Measurements from ENCODE around the gene KCNK13. TPM values are rescaled to one million over a fixed set of nuclear protein-coding genes. Genes with fewer than 3 reads are reported as not detected.

Gene KCNK13
- total and polyA plus RNA-seq, 2 of the 13 experiments (the other 11 are each of a cell fraction or from before 2014, with no cell fraction given): 0.08 to 0.29 TPM

DNA sequence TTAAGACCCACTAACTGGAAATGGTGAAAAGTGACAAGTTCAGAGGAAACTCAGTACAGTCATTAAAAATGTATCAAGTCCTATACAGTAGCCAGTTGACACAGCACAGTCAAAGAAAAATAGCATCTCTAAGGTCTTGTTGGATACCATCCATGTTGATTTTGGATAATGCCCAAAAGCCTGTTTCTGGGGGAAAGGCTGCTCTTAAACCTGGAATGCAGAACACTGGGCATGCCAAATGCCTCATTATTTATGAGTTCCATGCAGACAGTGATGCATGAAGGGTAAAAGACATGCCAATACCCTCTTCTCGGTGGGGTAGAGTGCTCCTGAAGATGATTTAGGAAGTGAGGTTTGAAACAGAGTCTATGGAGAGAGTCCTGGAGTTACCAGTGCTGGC, 29.6 kb downstream of the KCNK13 start:
- Histone ChIP-seq H3K27me3 (ENCODE audit: control insufficient read depth in 1 of 2, insufficient read depth in 2 of 2, low read length in 2 of 2) (peaks cover 0 to 3% of the 10 kb centered on the region in 2 experiments; a peak in 2 of 5 replicates), H3K9me3 (ENCODE audit: low read length) (no peaks in the 10 kb centered on the region), H3K9ac (ENCODE audit: insufficient read depth, low read depth, low read length) (no peak overlapping the region), H3K27ac (ENCODE audit: extremely low read length, insufficient read depth, low read length) (no peak overlapping the region), H3K36me3 (replicated peaks in 1 of 2; ENCODE audit: control insufficient read depth in 1 of 2, insufficient read depth in 2 of 2, low read length in 2 of 2) (no peaks in the 10 kb centered on the region), H3K4me1 (ENCODE audit: insufficient read depth, low read length) (peaks cover 12% of the 10 kb centered on the region; the same call in 1 of the 2 replicates), H3K4me3 (replicated peaks in 1 of 3; ENCODE audit: insufficient read depth in 1 of 3, low read depth in 2 of 3, low read length in 3 of 3) (no peak overlapping the region), H4K20me1 (ENCODE audit: insufficient read depth, low read length) (no peaks in the 10 kb centered on the region), H3K79me2 (ENCODE audit: insufficient read depth, low read length) (no peaks in the 10 kb centered on the region), H3K4me2 (ENCODE audit: low read depth, low read length) (no peak overlapping the region), H2AFZ (ENCODE audit: low read length) (no peak overlapping the region)
- ChIA-PET POLR2A (no interaction called here), CTCF (ENCODE audit: low intra/inter-chr PET ratio, low total read pairs) (no interaction called here)
- in situ Hi-C loops (cut with HindIII; ENCODE audit: extremely low pct_ligation_motif_present, low pct_unique_long_range_greater_than_20kb) (no loop called here), intact Hi-C loops (cut with micrococcal nuclease; ENCODE audit: unreplicated experiment) (no loop called here)
- WGBS (ENCODE audit: low lambda C conversion rate): 0% methylated on average over 1 of the region's 1 CpG
- DNase-seq (ENCODE audit: low spot score) (no peak), ATAC-seq (no peak), FAIRE-seq (no peak)
- TF ChIP-seq ZNF549 (CRISPR knock-in tag; IDR thresholded peaks at IDR 0.05): no peak
- TF ChIP-seq ZFP1 (CRISPR knock-in tag; IDR thresholded peaks at IDR 0.05): no peak
- TF ChIP-seq ZNF660 (CRISPR knock-in tag; IDR thresholded peaks at IDR 0.05; ENCODE audit: borderline replicate concordance, low read depth): no peak
- no peak for TF ChIP-seq HMG20A (CRISPR knock-in tag; IDR thresholded peaks at IDR 0.05; ENCODE audit: borderline replicate concordance)
- TF ChIP-seq RORA (CRISPR knock-in tag; IDR thresholded peaks at IDR 0.05): no peak
- TF ChIP-seq PTBP1 (IDR thresholded peaks at IDR 0.05; ENCODE audit: low read depth, low read length, poor library complexity, severe bottlenecking): no peak
- TF ChIP-seq, protein P1, sequence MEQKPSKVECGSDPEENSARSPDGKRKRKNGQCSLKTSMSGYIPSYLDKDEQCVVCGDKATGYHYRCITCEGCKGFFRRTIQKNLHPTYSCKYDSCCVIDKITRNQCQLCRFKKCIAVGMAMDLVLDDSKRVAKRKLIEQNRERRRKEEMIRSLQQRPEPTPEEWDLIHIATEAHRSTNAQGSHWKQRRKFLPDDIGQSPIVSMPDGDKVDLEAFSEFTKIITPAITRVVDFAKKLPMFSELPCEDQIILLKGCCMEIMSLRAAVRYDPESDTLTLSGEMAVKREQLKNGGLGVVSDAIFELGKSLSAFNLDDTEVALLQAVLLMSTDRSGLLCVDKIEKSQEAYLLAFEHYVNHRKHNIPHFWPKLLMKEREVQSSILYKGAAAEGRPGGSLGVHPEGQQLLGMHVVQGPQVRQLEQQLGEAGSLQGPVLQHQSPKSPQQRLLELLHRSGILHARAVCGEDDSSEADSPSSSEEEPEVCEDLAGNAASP (CRISPR knock-in tag; IDR thresholded peaks at IDR 0.05; ENCODE audit: borderline replicate concordance): no peak
- TF ChIP-seq ZNF263 (CRISPR knock-in tag; IDR thresholded peaks at IDR 0.05): no peak
- TF ChIP-seq ZNF484 (CRISPR knock-in tag; IDR thresholded peaks at IDR 0.05; ENCODE audit: borderline replicate concordance, low read depth): no peak
- TF ChIP-seq ZNF709 (CRISPR knock-in tag; IDR thresholded peaks at IDR 0.05): no peak
- TF ChIP-seq RFX5 (IDR thresholded peaks at IDR 0.05; ENCODE audit: low read depth, low read length): no peak
- no peak for TF ChIP-seq KLF15 (CRISPR knock-in tag; IDR thresholded peaks at IDR 0.05; ENCODE audit: borderline replicate concordance)
- no peak for TF ChIP-seq HNF4G (IDR thresholded peaks at IDR 0.05; ENCODE audit: borderline replicate concordance, low read depth, low read length)
- no peak for TF ChIP-seq HNF4G (CRISPR knock-in tag; IDR thresholded peaks at IDR 0.05; ENCODE audit: borderline replicate concordance, low read depth)
- TF ChIP-seq PCBP2 (optimal IDR thresholded peaks at IDR 0.05; ENCODE audit: low read depth, low read length, poor library complexity, severe bottlenecking): no peak
- TF ChIP-seq NCOA5 (CRISPR knock-in tag; IDR thresholded peaks at IDR 0.05): no peak
- TF ChIP-seq MIXL1 (CRISPR knock-in tag; IDR thresholded peaks at IDR 0.05): no peak
- TF ChIP-seq ZNF30 (CRISPR knock-in tag; IDR thresholded peaks at IDR 0.05): no peak
- no TSS peak for BruUV-seq (replicated peaks)

All from HepG2 (cell line).